ENCODE results near the gene VSIG8. TPM values are rescaled to one million over a fixed set of nuclear protein-coding genes. Genes with fewer than 3 reads are reported as not detected.

VSIG8 gene
- total RNA-seq, 1 donor, result not detected

DNA sequence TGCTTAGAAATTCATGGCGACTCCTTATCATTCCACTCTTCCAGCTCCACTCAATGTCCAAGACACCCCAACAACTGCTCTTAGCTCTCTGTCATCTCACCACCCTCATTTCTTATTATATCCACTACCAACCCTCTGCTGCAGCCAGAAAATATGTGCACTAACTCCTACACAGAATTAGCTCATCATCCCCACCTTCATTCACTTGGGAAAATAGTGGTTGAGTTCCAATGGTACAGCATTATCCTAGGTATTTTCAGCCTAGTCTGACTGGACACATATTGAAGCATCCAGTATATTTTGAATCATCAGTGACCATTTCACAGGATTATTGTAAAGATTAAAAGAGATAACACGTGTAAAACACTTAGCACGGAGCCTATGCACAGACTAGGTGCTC lies 16.7 kb upstream of the VSIG8 start:
- no peak overlapping the region for H3K4me3 ChIP-seq (ENCODE audit: low read depth, low read length)
- DNase-seq (ENCODE audit: low read depth), result no peak
- TF ChIP-seq CTCF (IDR thresholded peaks at IDR 0.05; ENCODE audit: insufficient read depth, low read depth, low read length), result no peak

- no peak for DNase-seq (ENCODE audit: low read depth)
- no peak for TF ChIP-seq CTCF (IDR thresholded peaks at IDR 0.05; ENCODE audit: insufficient read depth, low read depth, low read length)
- H3K4me3 ChIP-seq (ENCODE audit: low read depth, low read length), result no peak overlapping the region
Measured at GRCh38 chr1:159877695-159878444, 15.4 kb upstream of the VSIG8 start.

GRCh38 chr1:159873530-159874143 lies 11.2 kb upstream of the VSIG8 start:
- no peak for TF ChIP-seq CTCF (IDR thresholded peaks at IDR 0.05; ENCODE audit: insufficient read depth, low read depth, low read length)
- no peak overlapping the region for H3K4me3 ChIP-seq (ENCODE audit: low read depth, low read length)
- no peak for DNase-seq (ENCODE audit: low read depth)

GRCh38 chr1:159872891-159873290 lies 10.4 kb upstream of the VSIG8 start:
- H3K4me3 ChIP-seq (ENCODE audit: low read depth, low read length), result no peak overlapping the region
- DNase-seq (ENCODE audit: low read depth), result no peak
- TF ChIP-seq CTCF (IDR thresholded peaks at IDR 0.05; ENCODE audit: insufficient read depth, low read depth, low read length), result no peak

- DNase-seq (ENCODE audit: low read depth), result no peak
- TF ChIP-seq CTCF (IDR thresholded peaks at IDR 0.05; ENCODE audit: insufficient read depth, low read depth, low read length), result no peak
- H3K4me3 ChIP-seq (ENCODE audit: low read depth, low read length), result no peak overlapping the region
Measured at GRCh38 chr1:159870704-159871103, 8.2 kb upstream of the VSIG8 start.

DNA sequence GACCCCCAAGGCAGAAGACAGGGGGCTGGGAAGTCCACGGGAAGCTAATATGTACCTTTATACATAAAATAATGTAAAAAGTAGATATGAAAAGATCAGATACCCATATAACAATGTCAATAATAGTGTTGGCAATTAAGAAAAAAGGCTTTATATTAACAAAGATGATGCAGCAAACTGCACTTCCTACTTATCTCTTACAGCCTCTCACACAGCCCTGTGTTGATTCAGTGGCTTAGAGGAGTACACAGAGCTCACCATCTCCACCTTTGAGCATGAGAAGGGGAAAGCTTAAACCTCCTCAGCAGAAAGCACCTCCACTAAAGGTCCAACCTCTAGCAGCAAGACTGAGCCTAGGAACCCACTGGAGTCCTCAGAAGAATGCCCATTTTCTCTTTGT lies 7.2 kb upstream of the VSIG8 start:
- H3K4me3 ChIP-seq (ENCODE audit: low read depth, low read length), result no peak overlapping the region
- no peak for TF ChIP-seq CTCF (IDR thresholded peaks at IDR 0.05; ENCODE audit: insufficient read depth, low read depth, low read length)
- no peak for DNase-seq (ENCODE audit: low read depth)
